HT1080 (cell line): Measurements from ENCODE around the gene MYO5A. TPM values are rescaled to one million over a fixed set of nuclear protein-coding genes. Genes with fewer than 3 reads are reported as not detected.
A peak's percentile ranks its signal among the peaks of the same experiment; 100 is the strongest.
"Not testable (repeated sequence)": the region's sequence is repeated elsewhere in the genome, so short reads cannot be mapped to it uniquely, and the experiment has no call there.

ENCODE experiments used
- DNase-seq: peaks from one replicate; pipeline ENCODE4 v3.0.0-alpha.2; 2015; ENCODE audit warnings: low read depth
- polyA plus RNA-seq, 2 experiments: library from polyadenylated mRNA; depleted of rRNA; stranded (reverse); fragments of >200 nt; gene quantifications; 2 replicates each; pipeline ENCODE4 v1.2.3, GENCODE V29; 2015
- total RNA-seq: library from RNA; depleted of rRNA; stranded (reverse); fragments of >200 nt; shearing (Covaris generic); gene quantifications from 2 replicates; pipeline ENCODE4 v1.2.3, GENCODE V29; 2014; rRNA removed

The MYO5A gene
- total RNA-seq: 31.3 and 33.7 TPM in 2 replicates
- 20.0 and 23.8 TPM in 2 replicates for polyA plus RNA-seq (2015; cell fraction: cytosol; rRNA removed)
- 26.9 and 32.4 TPM in 2 replicates for polyA plus RNA-seq (2015; cell fraction: nucleus; rRNA removed)

DNA sequence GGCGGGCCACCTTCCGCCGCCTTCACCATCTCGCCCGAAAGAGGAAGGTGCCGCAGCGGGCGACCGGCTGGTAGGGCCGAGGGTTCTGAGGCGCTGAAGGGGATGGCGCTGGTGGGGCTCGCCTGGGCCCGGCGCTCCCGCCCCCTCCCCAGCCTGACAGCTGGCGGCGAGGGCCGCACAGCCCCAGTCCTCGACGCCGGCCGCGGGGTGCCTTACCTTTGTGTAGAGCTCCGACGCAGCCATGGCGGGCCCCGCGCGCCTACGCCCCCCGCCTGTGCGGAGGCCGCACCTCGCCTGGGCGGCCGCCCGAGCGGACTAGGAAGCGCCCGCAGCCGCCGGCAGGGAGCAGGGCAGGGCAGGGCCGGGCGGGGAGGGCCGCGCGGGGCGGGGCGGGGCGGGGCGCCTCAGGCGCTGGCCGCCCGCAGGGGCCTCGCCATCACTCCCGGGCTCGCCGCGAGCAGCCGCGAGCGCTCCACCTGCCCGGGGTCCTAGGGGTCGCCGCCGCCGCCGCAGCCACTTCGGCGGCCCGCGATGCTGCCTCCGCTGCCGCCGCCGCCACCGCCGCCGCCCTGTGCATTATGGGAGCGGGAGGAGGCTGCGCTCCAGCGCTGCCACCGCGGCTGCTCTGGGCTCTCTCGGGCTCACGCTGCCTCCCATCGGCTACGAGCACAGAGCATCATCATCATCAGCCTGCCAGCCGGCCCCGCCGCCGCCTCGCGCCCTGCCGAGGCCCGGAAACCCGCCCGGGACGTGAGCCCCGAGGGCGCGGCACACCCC is at the start of gene MYO5A:
MYO5A (minus strand) TSS at position 317 of the 777 bp plus-strand sequence; CDS start at position 243, 74 bp downstream.
- DNase-seq: peak; percentile 78

DNA sequence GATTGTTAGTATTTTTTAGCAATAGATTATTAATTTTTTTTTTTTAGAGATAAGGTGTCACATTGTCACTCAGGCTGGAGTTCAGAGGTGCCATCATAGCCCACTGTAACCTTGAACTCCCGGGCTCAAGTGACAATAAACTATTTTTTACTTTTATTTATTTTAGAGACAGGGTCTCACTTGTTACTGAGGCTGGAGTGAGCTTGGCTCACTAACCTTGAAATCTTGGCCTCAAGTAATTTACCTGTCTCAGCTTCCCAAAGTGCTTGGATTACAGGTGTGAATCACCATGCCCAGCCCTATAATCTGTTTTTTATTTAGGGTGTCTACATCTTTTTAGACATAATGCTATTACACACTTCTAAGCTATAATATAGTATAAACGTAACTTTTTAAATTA is 48.0 kb upstream of the MYO5A start:
- no peak for DNase-seq

DNA sequence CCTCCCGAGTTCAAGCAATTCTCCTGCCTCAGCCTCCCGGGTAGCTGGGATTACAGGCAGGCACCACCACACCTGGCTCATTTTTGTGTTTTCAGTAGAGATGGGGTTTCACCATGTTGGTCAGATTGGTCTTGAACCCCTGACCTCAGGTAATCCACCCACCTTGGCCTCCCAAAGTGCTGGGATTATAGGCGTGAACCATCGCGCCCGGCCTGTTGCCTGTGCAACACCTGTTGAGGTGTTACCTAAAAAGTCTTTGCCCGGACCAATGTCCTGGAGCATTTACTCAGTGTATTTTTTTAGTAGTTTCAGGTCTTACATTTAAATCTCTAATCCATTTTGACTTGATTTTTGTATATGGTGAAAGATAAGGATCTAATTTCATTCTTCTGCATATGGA is 46.9 kb upstream of the MYO5A start:
- not testable (repeated sequence) for DNase-seq

DNA sequence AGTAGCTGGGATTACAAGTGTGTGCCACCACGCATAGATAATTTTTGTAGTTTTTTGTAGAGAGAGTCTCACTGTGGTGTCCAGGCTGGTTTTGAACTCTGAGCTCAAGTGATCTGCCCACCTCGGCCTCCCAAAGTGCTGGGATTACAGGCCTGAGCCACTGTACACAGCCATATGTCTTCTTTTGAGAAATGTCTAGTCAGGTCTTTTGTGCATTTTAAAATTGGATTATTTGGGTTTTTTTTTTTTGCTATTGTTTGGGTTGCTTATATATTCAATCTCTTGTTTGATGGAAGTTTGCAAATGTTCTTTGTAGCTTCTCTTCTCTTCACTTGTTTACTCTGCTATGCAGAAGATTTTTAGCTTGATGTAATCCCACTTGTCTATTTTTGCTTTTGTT is 46.4 kb upstream of the MYO5A start:
- DNase-seq: no peak

DNA sequence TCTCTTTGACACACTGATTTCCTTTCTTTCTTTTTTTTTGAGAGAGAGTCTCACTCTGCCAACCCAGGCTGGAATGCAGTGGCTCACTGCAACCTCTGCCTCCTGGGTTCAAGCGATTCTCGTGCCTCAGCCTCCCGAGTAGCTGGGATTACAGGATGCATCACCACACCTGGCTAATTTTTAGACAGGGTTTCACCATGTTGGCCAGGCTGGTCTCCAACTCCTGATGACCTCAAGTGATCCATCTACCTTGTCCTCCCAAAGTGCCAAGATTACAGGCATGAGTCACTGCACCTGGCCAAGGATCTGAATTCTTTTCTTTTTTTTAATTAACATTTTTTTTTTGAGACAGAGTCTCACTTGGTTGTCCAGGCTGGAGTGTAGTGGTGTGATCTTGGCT is 45.9 kb upstream of the MYO5A start:
- not testable (repeated sequence) for DNase-seq

DNA sequence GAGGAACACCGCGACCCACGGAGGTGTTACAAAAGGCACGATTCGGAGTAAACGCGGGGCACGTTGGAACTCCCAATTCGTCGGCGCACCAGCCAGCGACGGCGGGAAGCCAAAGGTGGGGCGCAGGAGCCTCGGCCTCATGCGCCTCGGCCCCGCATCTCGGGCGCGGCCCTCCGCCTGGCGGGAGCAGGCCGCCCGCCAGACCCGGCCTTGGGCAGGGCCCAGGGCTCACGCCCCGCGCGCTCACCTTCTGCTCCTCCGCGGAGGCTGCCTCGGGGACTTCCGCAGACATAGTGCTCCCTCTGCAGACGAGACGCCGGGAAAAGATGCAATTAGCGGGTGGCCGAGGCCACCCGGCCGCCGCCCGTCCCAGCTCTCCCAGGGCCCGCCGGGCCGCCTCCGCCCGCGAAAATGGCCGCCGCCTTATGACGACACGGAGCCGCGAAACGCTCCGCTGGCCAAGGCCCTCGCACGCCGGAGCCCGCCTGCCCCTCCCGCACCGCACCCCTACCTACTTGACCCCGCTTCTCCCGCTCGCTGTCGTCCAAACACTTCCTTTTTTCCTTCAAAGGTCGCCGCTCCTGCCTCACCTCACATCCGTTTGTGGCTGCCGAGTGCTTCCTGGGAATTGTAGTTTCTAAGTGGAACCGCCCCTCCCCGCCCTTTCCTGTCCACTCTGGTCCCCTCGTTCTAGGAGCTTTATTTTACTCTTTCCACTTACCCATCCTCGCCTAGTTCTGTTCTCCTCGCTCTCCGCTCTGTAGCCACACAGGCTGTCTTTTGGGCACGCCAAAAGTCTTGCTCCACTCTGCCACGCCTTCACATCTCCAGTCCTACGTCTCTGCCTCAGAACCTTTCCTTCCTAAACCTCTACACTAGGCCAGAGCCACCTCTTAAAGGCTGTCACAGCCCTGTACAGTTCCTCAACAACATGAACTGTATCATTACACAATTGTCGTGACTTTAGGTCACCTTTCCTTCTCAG is 40.2 kb upstream of the MYO5A start, which contains the start of gene ARPP19:
ARPP19 (minus strand) TSS at position 430 of the 985 bp plus-strand sequence; CDS start at position 292, 138 bp downstream.
- DNase-seq: peak; percentile 96

DNA sequence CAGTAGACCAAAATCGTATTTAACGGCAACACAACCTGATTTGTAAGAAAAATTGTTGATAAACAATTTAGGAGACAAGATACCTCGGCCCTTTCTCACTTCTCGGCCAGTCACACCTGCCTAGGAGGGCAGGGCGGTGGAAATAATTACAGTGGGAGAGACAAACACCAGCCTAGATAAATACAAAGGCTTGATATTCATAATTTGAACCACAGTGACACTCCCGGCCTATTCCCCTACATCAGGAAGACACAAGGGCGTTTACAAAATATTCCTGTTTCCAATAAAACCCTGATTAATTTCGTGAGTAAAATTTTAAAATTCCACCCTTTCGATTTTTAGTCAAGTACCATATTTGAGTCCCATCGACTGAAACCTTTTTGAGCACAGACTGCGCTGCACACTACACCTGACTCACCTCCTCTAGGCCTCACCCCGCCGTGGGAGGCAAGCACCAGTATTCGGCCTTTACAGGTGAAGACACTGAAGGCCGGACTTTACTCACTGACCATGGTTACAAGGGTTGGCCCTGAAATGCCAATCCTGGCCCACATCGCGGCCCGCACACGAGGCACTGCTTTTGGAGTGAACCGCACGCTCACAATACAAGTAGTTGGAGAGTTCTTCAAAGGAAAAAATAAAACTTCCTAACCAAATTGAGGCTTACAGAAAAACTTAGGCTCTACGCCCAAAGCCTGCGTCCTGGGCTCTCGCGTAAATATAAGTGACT is 39.4 kb upstream of the MYO5A start:
- DNase-seq: peak; percentile 23

DNA sequence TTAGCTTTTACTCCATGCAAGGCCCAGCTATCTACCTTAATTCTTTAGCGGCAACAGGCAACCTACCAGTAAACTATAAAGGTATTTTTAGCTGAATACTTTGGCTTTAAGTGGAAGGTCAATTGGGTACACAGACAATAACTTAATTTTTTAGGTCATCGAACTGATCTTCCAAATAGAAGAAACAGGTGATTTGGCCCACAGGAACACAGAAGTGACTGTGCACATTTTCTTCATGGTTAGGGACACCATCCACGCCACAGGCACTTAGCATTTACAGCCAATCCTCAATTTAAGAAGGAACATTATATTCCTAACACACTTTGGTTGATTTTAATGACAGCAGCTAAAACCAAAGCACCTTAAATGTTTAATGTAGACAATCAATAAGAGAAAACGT is 38.2 kb upstream of the MYO5A start:
- DNase-seq: no peak

DNA sequence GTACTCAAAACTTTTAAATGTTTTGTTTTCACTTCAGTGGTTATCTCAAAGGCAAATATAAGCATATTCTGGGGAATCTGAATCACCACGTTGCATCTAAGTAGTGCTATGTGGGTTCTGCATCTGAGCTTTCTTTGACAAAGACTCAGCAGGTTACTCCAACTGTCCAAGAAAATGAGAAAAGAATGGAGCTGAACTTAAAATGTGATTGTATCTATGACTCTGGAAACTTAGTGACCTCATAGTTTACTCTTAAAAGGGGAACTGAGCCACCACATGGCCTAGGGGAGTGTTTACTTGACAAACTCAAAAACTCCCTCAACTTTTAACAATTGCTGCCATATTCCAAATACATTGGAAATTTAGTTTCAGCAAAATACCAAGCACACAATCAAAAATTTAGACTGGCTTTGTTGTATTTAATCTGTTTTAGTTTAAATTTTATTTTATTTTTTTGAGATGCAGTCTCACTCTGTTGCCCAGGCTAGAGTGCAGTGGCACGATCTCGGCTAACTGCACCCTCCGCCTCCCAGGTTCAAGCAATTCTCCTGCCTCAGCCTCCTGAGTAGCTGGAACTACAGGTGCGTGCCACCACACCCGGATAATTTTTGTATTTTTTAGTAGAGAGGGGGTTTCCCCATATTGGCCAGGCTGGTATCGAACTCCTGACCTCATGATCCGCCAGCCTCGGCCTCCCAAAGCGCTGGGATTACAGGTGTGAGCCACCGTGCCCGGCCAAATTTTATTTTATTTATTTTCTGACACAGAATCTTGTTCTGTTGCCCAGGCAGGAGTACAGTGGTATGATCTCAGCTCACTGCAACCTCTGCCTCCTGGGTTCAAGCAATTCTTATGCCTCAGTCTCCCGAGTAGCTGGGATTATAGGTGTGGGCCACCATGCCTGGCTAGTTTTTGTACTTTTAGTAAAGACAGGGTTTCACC is 37.0 kb upstream of the MYO5A start:
- DNase-seq: not testable (repeated sequence)

DNA sequence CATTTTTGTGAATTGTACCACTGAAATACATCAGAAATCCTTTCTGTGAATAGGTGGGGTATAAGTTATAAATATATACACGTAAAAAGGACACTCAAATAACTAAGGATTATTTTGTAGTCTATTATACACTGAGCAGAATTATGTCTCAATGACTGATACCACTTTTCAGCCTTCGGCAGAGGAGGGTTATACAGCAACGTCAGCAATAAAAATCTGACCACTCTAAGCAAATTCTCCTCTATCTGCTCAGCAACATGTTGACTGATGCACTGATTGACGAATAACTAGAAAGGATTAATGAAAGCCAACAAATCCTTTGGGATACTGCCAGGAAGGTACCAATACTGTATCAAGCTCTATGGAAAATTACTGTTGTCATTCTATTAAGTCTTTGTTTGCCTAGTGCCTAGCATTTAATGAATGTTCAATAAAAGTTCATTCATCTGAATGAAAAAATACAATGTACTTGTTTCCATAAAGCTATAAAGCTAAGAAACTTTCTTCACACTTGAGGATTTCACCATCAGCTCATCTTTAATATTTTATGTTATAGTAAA is 34.9 kb upstream of the MYO5A start:
- no peak for DNase-seq

DNA sequence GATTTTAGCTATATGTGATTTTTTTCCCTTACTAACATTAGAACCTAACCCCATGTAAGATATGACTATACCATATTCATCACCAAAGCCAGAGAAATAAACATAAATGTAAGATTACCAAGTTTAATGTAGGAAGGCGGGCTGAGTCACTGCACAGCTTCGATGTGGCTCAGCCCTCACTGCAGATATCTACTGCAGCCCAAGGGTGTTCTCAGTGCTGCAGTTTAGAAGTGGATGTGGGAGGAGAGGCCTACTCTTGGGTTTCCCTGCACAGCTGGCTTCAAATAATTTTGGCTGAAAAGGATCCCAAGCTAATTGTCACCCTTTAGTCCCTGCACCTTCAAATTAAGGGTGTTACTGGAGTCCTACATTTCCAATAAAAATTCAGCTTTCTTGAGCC is 30.9 kb upstream of the MYO5A start:
- DNase-seq: no peak

DNA sequence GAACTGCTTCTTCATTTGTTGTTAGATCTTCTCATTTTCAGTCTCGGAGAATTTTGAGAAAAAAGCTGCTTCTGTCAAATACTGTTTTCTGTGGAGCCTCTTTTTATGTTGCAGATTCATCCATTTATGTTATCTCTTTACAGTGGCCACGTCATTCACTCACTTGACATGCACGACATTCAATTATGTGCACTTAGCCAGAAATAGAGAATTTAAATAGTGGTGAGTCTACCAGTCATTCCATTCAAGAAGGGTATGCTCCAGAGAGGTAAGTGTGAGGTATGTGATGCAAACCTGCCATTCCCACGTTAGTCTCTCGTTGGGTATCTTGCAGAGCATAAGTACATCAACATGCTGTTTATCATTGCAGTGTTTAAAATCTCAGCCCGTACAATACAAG is 30.3 kb upstream of the MYO5A start:
- no peak for DNase-seq

DNA sequence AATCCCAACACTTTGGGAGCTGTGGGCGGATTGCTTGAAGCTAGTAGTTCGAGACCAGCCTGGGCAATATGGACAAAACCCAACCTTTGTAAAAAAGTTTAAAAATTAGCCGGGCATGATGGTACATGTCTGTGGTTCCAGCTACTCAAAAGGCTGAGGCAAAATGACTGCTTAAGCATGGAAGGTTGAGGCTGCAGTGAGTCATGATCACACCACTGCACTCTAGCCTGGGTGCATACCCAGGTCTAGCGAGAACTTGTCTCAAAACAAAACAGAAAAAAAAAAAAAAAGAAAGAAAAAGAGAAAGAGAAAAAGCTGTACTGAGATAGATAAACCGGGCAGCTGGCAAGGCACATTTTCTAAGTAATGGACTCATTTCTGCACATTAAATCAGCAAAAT is 29.5 kb upstream of the MYO5A start:
- peak; percentile 76 for DNase-seq

DNA sequence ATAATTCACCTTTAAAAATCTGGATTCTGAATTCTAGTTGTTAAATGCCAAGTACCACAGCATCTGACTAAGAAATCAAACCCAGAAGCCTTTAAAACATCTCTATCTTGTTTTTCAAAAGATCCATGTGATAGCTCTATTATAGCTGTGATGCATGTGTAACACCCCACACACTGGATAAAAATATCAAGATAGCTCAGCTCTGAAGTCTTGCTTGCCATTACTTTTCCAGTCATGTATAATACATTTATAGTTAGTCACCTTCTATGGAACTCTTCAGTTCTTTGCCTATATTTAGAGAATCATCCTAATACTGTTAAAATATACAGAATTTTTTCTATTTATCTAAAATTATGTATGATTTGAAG is 28.6 kb upstream of the MYO5A start:
- DNase-seq: no peak

DNA sequence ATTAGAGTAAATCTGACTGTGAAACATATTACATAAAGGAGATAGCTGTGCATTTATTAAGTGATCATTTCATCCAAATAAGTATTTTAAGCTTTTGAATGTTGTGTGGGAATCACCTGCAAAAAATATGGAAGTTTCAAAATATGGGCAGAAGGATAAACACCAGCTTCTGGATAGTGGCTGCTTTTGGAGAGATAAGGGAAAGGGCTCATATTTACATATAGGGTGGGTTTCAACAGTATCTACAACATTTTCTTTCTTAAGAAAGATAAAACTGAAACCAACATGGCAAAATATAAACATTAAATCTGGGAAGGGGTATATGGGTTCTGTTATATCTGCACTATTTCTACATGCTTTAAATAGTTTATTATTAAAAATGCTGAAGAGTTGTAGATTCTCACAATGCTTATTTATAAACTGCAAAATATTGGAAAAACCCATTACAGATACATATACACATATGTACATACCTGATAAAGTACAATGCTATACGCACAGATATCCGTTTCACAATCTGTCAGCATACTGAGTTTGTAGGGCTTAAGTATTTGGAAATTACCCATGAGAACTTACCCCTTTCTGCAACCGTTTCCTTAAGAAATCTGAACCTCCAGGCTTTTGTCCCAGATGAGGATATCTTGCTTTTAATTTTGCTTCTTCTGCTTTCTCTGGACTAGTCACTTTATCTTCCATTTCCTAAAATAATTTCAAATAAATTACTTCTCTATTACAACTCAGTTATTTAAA is 28.0 kb upstream of the MYO5A start:
- no peak for DNase-seq

DNA sequence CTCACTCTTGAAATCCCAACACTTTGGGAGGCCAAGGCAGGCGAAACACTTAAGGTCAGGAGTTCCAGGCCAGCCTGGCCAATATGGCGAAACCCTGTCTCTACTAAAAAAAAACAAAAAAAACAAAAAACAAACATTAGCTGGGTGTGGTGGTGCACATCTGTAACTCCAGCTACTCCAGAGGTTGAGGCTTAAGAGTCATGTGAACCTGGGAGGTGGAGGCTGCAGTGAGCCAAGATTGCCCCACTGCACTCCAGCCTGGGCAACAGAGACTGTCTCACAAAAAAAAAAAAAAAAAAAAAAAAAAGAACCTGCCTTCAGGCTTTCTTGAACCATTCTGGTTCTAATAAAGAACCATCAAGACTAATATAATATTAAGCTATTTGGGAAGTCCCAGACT is 23.6 kb upstream of the MYO5A start:
- DNase-seq: no peak

DNA sequence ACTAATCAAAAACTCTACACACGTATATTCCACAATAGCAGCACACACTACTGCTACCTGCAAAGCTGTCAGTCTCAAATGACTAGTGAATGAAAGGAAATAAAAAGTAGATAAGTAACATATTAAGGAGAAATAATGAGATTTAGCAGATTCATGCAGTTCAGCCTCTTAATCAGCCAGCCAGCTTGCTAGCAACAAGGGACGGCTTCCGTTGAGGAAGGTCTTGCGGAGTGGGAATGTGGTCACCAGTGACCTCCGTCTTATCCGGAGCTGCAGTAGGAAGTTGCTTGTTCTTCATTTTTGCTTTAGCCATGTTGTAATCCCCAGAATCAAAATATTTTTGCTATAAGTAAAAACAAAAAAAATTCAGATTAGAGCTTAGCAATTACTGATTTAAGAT is 23.1 kb upstream of the MYO5A start:
- no peak for DNase-seq

DNA sequence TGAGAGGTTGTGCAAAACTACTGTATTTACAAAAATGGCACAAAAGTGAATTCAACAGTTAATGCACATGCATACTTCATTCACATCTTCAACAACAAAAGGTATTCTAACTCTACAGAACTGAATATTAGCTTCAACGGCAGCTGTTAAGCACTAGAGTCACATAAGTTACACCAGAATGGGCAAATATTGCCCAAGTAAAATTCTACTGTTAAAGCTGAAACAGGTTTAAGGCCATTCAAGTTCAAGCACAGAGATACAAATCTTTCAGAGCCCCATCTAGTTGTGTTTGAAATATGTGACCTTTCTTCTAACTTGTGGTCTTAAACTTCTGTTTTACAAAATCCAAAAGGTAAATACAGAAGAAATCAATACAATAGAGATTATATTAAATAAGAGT is 22.5 kb upstream of the MYO5A start:
- DNase-seq: not testable (repeated sequence)
